ENCODE data around the gene PKD1.

Gene PKD1

GRCh38 chr16:2147981-2148671 is 12.4 kb upstream of the PKD1 start, which contains the start of gene RAB26:
Gene RAB26 (plus strand): TSS chr16:2148625. CDS start chr16:2148784, 159 bp downstream.
- Histone ChIP-seq H3K4me3 (ENCODE audit: low read depth, low read length) (peak within 1 kb of the TSS; percentile 43), H3K9me3 (ENCODE audit: control insufficient read depth, insufficient read depth, low read depth, low read length) (no peaks in the 10 kb centered on the region), H3K27ac (ENCODE audit: extremely low read depth, low read depth, low read length) (peak within 1 kb of the TSS; percentile 44; the same call in 1 of the 2 replicates), H3K4me1 (ENCODE audit: control insufficient read depth, insufficient read depth, low read length) (peaks cover 4% of the 10 kb centered on the region), H3K36me3 (ENCODE audit: control insufficient read depth in 2 of 2, insufficient read depth in 1 of 2, low read length in 2 of 2) (peaks cover 0 to 22% of the 10 kb centered on the region in 2 experiments; a peak in 2 of 3 replicates)
- ChIA-PET POLR2A (interaction anchor here (1.3 to 2.1 kb wide), 3 partner anchors 19 to 183 kb away, joined by 4 to 9 read pairs (median 4); partner anchors contain the start of genes ECI1 and RPS2), CTCF (interaction anchor here (0.6 to 2.8 kb wide), 3 partner anchors 9 to 144 kb away, joined by 5 to 13 read pairs (median 6); no protein-coding TSS in a partner anchor)
- peak; percentile 92 for TF ChIP-seq SP7 (tag by site-specific recombination; IDR thresholded peaks at IDR 0.05)
- peak; percentile 53 for TF ChIP-seq ZFHX2 (tag by site-specific recombination; conservative IDR thresholded peaks at IDR 0.05)
- no peak for TF ChIP-seq OSR2 (tag by site-specific recombination; IDR thresholded peaks at IDR 0.05)
- peak; percentile 41; the same call in 1 of the 2 replicates for TF ChIP-seq ZNF335 (tag by site-specific recombination; conservative IDR thresholded peaks at IDR 0.05)
- TF ChIP-seq ZIC2 (tag by site-specific recombination; IDR thresholded peaks at IDR 0.05), result peak; percentile 100
- no peak for TF ChIP-seq ZNF146 (tag by site-specific recombination; IDR thresholded peaks at IDR 0.05)
- TF ChIP-seq HIC1 (tag by site-specific recombination; IDR thresholded peaks at IDR 0.05), result peak; percentile 47; the same call in 1 of the 2 replicates
- 0 out of 2 replicates have a peak, but pooled peaks have one; percentile 25 for TF ChIP-seq IKZF3 (tag by site-specific recombination; IDR thresholded peaks at IDR 0.05)
- peak; percentile 47 for TF ChIP-seq SP2 (tag by site-specific recombination; IDR thresholded peaks at IDR 0.05)
- 0 out of 2 replicates have a peak, but pooled peaks have one; percentile 27 for TF ChIP-seq ZXDB (tag by site-specific recombination; IDR thresholded peaks at IDR 0.05)
- TF ChIP-seq ZNF404 (tag by site-specific recombination; IDR thresholded peaks at IDR 0.05), result no peak
- peak; percentile 54; the same call in 1 of the 2 replicates for TF ChIP-seq KLF9 (tag by site-specific recombination; IDR thresholded peaks at IDR 0.05; ENCODE audit: low read depth)
- no peak for TF ChIP-seq ZNF16 (tag by site-specific recombination; IDR thresholded peaks at IDR 0.05; ENCODE audit: low read depth)
- TF ChIP-seq ZBTB10 (tag by site-specific recombination; IDR thresholded peaks at IDR 0.05), result peak; percentile 83
- TF ChIP-seq ZNF426 (tag by site-specific recombination; IDR thresholded peaks at IDR 0.05), result no peak
- TF ChIP-seq ZNF629 (tag by site-specific recombination; IDR thresholded peaks at IDR 0.05), result peak; percentile 31; the same call in 1 of the 2 replicates
- TF ChIP-seq PBX3 (CRISPR knock-in tag; IDR thresholded peaks at IDR 0.05), result peak; percentile 54; the same call in 1 of the 2 replicates
- peak; percentile 67; the same call in 1 of the 2 replicates for TF ChIP-seq SP3 (tag by site-specific recombination; IDR thresholded peaks at IDR 0.05)
- TF ChIP-seq PRDM10 (tag by site-specific recombination; IDR thresholded peaks at IDR 0.05), result peak; percentile 61
- peak; percentile 55; the same call in 1 of the 2 replicates for TF ChIP-seq KLF17 (tag by site-specific recombination; IDR thresholded peaks at IDR 0.05)
- TF ChIP-seq ZNF639 (tag by site-specific recombination; IDR thresholded peaks at IDR 0.05), result no peak
- 0 out of 2 replicates have a peak, but pooled peaks have one; percentile 9 for TF ChIP-seq ZSCAN30 (tag by site-specific recombination; IDR thresholded peaks at IDR 0.05)
